ENCODE data around the gene ARHGEF7.
"Not testable (repeated sequence)": the region's sequence is repeated elsewhere in the genome, so short reads cannot be mapped to it uniquely, and the experiment has no call there.

The ARHGEF7 gene

DNA sequence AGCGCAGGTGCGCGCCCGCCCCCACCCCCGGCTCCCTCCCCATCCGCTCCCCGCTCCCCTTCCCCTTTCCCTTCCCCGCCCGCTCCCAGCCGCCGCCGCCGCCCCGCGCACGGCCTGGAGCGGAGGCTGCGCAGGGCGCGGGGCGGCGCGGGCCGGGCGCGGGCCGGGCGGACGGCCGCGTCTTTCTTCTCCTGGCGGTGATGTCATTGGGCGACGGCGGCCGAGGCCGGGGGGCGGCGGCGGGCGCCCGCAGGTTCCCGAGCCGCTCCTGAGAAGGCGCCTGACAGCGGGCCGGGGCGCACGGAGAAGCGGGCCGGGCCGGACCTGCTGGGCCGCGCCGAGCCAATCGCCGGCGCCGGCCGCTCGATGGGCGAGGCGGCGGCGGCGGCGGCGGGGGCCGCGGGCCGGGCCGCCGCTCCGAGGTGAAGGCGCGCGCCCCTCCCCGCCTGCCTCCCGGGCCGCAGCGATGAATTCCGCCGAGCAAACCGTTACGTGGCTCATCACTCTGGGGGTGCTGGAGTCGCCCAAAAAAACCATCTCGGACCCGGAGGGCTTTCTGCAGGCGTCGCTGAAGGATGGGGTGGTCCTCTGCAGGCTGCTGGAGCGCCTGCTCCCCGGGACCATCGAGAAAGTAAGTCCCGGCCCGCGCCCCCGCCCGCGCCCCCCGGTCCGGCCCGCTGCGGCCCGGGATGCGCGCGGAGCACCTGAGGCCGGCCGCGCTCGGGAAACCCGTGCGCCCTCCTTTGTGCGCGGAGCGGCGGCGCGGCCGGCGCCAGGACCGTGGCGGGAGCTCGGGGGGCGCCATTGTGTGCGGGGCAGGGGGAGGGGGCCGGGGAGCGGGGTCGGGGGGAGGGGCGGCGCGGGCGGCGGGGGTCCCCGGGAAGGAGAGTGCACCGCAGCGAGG lies at the start of gene ARHGEF7:
Gene ARHGEF7 (plus strand): TSS at position 250 of the 904 bp plus-strand sequence. CDS start 217 bp downstream, at position 467.
- DNase-seq = no peak

GRCh38 chr13:111065698-111066097 lies 49.4 kb upstream of the ARHGEF7 start:
- DNase-seq = no peak

- no peak for DNase-seq
Observed at GRCh38 chr13:111066544-111066943, 48.6 kb upstream of the ARHGEF7 start.

DNA sequence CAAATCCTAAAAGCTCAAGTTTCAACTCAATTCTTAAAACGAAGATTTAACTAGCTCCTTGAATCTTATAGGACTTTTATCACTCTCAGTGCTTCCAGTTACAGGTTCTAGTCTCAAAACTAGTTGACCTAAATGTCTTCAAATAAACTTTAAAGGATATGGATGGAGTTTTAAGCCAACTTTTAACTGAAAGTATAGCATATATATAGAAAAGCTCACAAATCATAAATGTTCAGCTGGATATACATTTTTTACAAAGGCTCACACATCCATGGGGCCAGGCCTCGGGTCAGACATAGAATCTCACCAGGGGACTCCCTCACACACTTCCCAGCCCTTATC lies 47.1 kb upstream of the ARHGEF7 start:
- DNase-seq = no peak

GRCh38 chr13:111071120-111071519 lies 44.0 kb upstream of the ARHGEF7 start:
- not testable (repeated sequence) for DNase-seq

GRCh38 chr13:111071526-111071925 lies 43.6 kb upstream of the ARHGEF7 start:
- DNase-seq = not testable (repeated sequence)

GRCh38 chr13:111074826-111075225 lies 40.3 kb upstream of the ARHGEF7 start:
- no peak for DNase-seq

GRCh38 chr13:111076155-111077013 lies 38.7 kb upstream of the ARHGEF7 start:
- no peak for DNase-seq

- no peak for DNase-seq
Observed at GRCh38 chr13:111079375-111079774, 35.7 kb upstream of the ARHGEF7 start.

DNA sequence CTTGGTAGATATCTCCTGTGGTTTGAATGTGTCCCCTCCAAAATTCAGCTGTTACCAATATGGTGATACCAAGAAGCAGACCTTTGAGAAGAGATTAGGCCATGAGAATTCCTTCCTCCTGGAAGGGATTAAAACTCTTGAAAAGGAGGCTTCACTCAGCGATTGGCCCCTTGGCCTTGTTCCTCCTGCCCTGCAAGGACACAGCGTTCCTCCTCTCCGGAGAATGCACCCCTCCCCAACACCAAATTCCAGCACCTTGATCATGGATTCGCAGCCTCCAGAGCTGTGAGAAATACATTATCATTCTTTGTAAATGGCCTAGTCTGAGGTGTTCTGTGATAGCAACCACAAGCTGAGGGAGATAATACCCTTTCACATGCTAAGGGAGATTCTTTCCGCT lies 34.5 kb upstream of the ARHGEF7 start:
- no peak for DNase-seq

- no peak for DNase-seq
Observed at GRCh38 chr13:111082240-111082639, 32.9 kb upstream of the ARHGEF7 start.

GRCh38 chr13:111082769-111083168 lies 32.3 kb upstream of the ARHGEF7 start:
- not testable (repeated sequence) for DNase-seq

DNA sequence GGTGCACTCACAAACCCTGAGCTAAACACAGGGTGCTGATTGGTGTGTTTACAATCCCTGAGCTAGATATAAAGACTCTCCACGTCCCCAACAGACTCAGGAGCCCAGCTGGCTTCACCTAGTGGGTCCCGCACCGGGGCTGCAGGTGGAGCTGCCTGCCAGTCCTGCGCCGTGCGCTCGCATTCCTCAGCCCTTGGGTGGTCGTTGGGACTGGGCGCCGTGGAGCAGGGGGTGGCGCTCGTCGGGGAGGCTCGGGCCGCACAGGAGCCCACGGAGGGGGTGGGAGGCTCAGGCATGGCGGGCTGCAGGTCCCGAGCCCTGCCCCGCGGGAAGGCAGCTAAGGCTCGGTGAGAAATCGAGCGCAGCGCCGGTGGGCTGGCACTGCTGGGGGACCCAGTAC lies 31.4 kb upstream of the ARHGEF7 start:
- DNase-seq = not testable (repeated sequence)

- DNase-seq = no peak
Observed at GRCh38 chr13:111090169-111090568, 24.9 kb upstream of the ARHGEF7 start.

GRCh38 chr13:111092685-111093084 lies 22.4 kb upstream of the ARHGEF7 start:
- DNase-seq = no peak

GRCh38 chr13:111093136-111093535 lies 22.0 kb upstream of the ARHGEF7 start:
- no peak for DNase-seq

- no peak for DNase-seq
Observed at GRCh38 chr13:111093634-111094033, 21.5 kb upstream of the ARHGEF7 start.

- DNase-seq = no peak
Observed at GRCh38 chr13:111095031-111095840, 19.9 kb upstream of the ARHGEF7 start.

DNA sequence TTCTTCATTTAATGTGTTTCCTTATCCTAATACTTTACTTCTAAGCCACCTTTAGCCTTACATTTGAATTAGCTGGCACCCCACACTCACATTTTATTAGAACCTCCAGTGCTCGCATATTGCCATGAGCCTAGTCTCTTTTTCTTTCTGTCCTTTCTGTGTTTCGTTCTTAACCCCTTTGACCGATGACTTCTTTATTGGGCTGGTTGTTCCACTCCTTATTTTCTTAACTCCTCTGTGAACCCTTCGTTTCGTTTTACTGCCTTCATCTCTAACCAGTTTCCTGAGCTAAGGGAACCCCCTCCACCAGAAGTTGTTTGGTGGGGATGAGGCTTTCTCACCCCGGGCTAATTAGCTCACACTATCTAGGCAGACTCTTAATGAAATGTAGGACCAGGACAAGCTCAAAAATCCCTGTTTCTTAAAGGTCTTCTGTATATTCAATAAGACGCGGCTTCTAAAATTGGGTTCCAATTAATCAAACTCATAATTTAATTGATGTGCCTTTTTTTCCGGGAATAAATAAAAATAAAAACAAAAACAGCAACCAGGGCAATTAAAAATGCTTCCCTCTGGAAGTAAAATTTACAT lies 19.1 kb upstream of the ARHGEF7 start:
- no peak for DNase-seq

GRCh38 chr13:111099290-111099689 lies 15.8 kb upstream of the ARHGEF7 start:
- no peak for DNase-seq

DNA sequence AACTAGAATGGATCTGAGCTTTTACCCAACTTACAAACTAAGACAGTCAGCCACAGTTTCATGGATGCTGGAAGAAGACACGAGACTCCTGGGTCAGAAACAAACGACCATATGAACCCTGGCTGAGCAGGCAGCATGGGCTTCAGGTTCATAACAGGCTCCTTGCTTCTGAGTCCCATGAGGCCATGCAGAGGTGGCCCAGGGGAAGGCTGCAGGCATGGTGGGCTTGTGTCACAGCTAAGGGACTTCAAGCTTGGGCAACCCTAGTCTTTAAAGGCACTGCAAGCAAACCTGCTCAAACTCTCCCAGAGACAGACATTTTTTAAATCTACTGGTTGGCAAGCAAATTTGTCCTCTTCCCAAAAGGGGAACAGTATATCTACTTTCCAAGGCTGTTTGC lies 5.1 kb upstream of the ARHGEF7 start:
- no peak for DNase-seq

- no peak for DNase-seq
Observed at GRCh38 chr13:111111376-111111937, 3.7 kb upstream of the ARHGEF7 start.
